ENCODE data around the gene EXOG.

EXOG gene

DNA sequence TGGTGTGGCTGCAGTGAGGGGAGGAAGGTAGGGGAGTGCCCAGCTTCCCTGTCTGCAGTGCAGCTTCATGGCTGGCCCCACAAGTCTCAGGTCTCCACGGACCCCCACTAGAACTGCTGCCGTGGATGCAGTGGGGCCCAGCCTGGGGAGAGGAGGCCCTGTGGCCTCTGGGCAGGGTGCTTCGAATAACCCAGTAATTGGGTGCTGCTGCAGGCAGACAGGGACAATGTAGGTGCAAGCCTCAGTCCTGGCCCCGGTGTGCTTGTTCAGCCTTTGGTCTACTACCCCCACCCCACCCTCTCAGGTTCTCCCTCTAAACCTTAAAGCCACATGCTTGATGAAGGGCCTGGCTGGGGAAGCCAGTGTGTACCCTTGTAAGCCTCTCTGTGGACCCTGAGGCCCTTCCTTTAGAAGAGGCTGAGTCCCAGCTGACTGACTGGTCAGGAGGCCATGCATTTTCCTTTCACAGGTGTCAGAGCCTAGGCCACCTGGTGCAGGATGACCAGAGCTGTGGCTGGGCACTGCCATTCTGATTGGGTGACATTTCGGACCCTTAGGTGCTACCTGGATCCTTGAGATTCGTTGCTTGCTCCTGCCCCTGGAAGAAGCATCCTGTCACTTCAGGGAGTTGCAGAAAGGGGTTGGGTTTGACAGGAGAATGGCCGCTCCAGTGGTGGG, 21.1 kb upstream of the EXOG start:
- DNase-seq, result no peak

- DNase-seq, result no peak
Observed at GRCh38 chr3:38475716-38476115, 20.4 kb upstream of the EXOG start.

- no peak for DNase-seq
Observed at GRCh38 chr3:38476157-38476756, 19.9 kb upstream of the EXOG start.

DNA sequence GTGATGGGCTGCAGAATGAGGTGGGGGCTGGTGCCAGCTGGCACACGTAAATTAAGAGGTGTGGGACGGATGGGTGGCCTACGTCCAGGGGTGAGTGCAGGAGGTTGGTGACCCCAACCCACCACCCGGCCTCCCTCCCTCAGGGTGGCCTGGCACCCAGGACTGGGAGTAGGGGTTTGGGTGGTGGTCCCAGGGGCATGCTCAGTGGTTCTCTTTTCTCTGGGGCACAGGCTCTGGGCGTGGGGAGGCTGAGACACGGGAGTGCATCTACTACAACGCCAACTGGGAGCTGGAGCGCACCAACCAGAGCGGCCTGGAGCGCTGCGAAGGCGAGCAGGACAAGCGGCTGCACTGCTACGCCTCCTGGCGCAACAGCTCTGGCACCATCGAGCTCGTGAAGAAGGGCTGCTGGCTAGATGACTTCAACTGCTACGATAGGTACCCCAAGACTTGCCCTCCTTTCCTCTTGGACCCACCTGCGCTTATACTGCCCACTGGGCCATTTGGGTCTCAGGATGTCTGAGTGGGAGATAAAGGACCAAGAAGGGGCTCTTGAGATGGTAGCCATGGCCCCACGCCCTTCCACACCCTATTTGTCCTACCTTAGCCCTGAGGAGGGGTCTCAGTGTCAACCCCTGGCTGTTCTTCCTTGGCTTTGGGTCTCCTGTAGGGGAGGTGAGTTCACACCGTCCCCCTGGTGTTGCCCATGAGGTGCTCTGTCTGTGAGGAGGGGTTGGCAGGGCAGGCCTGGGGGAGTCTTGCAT, 18.9 kb upstream of the EXOG start:
- no peak for DNase-seq

DNA sequence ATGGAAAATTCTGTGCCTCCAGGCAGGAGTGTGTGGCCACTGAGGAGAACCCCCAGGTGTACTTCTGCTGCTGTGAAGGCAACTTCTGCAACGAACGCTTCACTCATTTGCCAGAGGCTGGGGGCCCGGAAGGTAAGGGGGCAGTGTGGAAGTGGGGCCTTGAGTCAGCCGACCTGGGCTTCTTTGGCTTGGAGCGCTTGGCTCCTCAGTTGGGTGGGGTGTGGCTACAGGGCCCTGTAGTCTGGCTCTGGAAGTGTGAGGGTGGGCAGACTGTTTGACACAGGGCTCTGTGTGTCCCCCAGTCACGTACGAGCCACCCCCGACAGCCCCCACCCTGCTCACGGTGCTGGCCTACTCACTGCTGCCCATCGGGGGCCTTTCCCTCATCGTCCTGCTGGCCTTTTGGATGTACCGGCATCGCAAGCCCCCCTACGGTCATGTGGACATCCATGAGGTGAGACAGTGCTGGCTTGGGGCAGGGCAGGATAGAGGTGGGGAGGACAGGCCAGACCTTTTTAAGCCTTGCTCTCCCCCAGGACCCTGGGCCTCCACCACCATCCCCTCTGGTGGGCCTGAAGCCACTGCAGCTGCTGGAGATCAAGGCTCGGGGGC, 18.2 kb upstream of the EXOG start:
- no peak for DNase-seq

DNA sequence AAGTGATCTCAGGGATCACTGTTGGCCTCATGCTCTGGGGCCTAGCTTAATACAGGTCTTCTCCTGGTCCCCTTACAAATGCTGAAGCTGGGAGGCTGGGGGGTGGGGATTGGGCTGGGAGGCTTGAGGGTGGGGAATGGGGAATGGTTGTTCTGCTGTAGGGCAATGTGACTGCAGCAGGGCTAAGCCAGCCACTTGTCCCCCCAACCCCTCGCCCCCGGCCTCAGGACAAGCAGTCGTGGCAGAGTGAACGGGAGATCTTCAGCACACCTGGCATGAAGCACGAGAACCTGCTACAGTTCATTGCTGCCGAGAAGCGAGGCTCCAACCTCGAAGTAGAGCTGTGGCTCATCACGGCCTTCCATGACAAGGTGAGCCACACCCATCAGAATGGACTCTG, 17.2 kb upstream of the EXOG start:
- DNase-seq, result no peak

- no peak for DNase-seq
Observed at GRCh38 chr3:38479431-38480092, 16.6 kb upstream of the EXOG start.

DNA sequence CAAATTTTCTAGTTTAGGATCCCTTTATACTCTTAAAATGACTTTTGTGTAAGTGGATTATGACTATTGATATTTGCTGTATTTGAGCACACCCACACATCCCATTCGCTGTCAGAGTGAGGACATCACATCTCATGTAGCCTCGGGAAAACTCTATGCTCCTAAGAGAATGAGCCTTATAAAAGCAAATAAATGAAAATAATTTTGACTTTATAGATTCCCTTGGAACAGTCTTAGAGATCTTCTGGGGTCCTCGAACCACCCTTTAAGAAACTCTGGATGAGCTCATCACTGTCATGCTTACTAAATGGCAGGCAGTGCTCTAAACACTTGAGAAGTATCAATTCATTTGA, 16.1 kb upstream of the EXOG start:
- DNase-seq, result no peak

- DNase-seq, result no peak
Observed at GRCh38 chr3:38480930-38481329, 15.2 kb upstream of the EXOG start.

GRCh38 chr3:38482951-38483350, 13.2 kb upstream of the EXOG start:
- DNase-seq, result no peak

DNA sequence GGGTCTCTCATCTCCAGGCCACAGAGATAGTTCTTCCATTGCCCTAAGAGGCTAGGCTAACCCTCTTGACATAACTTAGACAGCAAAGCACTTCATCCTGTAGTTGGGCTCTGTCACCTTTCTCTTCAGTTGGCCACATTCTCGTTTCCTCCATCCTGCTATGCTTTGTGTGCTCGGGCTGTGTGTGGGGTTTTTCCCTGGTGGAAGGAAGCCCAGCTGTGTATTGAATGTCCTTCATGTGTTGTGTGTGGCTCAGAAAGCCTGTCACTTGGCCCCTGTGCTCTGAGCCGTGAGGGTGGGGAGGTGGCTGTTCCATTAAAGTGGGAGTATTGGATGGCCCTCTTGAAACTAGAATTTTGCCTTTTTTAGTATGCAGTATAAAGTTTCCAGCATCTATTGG, 8.8 kb upstream of the EXOG start:
- no peak for DNase-seq

DNA sequence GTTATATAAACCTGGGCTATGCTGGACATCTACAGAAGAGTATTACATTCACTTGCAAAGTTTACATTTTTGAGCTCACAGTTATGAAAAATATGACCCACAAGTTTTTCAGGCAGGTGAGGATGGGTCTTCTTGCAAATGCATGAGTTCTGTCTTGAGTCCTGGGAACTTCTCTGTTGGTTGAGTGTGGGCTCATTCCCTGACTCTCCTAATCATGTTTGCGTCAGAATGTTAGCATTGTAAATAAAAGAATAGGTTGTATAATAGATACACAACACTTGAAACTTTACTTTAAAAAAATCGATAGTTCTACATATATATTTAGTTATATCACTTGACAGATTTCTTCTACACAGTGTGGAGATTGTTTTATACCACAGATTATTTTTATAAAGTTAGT, 7.2 kb upstream of the EXOG start:
- no peak for DNase-seq

GRCh38 chr3:38489766-38490165, 6.4 kb upstream of the EXOG start:
- no peak for DNase-seq

GRCh38 chr3:38490281-38491030, 5.7 kb upstream of the EXOG start:
- peak; percentile 61 for DNase-seq

DNA sequence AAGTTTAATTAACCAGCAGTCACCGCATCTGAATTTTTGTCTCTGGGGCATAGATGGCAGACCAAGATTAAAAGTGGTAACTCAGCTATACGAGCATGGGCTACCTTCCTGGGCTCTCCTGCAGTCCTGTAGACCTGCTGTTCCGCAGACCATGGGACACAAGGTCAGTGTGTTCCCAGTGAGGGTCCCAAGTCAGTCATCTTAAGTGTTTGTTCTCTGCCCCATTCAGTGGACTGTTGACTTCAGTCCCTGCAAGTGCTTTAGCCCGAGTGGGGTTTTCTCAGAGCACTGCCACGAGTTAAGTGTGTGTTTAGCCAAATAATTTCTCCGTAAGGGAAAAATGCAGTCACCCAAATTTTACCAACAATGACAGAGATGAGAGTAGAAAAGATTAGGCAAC, 4.9 kb upstream of the EXOG start:
- no peak for DNase-seq

GRCh38 chr3:38493031-38493430, 3.1 kb upstream of the EXOG start:
- DNase-seq, result peak; percentile 14

GRCh38 chr3:38497031-38497430, 891 bp downstream of the EXOG start:
- DNase-seq, result no peak

DNA sequence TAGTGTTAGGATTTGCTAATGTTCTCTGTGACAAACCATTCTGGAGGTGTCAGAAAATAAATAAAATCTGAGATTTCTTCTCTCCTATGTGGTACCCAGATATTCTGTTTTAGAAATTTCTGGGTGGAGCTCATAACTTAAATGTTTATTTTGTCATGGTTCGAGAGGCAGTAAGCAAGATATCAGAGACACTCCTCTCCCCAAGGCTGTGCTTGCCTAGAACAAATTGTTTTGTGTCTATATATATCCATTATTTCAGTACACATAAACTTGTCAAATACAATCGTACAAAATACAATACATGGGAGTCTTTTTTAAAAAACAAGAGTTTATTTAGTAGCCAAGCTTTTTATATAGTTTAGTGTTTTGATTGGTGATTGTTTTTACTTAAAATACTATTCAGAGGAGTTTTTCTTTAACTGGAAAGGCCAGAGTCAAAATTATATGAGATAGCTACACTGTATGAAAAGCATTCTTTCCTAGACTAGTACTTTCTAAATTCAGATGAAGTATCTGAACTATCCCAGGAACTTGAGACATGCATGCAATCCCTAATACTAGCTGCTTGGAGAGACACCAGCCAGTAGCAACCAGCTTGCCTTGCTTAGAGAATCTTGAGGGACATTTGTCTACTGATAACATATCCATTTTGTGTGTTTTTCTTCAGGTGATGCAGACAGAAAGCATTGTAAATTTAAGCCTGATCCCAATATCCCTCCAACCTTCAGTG, 4.7 kb downstream of the EXOG start:
- no peak for DNase-seq

- DNase-seq, result no peak
Observed at GRCh38 chr3:38507120-38507519, 11.0 kb downstream of the EXOG start.

- DNase-seq, result no peak
Observed at GRCh38 chr3:38509732-38510131, 13.6 kb downstream of the EXOG start.

DNA sequence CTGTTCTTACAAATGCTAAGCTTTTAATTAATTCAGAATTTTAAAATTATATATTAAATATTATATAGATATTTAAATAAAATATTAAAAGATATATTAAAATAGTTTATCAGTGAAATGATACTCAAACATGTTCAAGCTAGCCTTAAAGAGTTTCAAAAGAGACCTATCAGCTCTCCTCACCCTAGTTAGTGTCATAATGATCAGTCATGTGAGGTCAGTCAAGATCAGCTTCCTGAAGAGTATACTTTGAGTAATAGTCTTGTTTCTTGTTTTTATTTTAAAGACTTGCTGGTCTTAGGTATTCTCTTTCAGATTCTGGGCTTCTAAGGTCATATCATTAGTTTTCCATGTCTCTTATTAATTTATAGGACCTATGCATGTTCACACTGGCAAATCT, 14.5 kb downstream of the EXOG start:
- no peak for DNase-seq

DNA sequence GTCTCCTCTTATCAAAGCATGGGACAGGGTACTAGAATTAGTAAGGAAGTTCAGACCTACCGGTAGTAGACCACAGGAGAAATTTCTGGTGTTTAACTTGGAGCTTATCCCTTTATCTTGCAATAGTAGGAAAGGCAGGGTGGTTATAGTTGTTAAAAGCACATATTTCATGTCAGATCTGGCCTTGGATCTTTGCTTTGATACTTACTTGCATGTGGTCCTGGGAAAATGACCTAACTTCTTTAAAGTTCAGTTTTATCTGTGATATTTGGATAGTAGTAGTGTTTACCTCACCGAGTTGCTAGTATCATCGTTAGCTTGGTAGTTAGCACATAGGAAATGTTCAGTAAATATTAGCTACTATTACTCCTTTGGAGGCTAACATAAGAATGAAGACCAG, 15.4 kb downstream of the EXOG start:
- DNase-seq, result no peak
